Measurements from ENCODE around the gene CATSPER3.

GRCh38 chr5:135009736-135010501, 42.2 kb downstream of the CATSPER3 start:
- no peak for TF ChIP-seq POLR2A (IDR thresholded peaks at IDR 0.05)
- TF ChIP-seq CTCF (IDR thresholded peaks at IDR 0.05 in 4 of 5, conservative IDR thresholded peaks at IDR 0.05 in 1 of 5) = no peak

Measured in gastrocnemius medialis (tissue), 4 donors.